ENCODE measurements around the gene FBXL16. TPM values are rescaled to one million over a fixed set of nuclear protein-coding genes. Genes with fewer than 3 reads are reported as not detected.
A peak's percentile ranks its signal among the peaks of the same experiment; 100 is the strongest.

Gene FBXL16
- total and polyA plus RNA-seq, 2 of the 13 experiments (the other 11 are each of a cell fraction or from before 2014, with no cell fraction given) = 0.22 to 2.0 TPM

GRCh38 chr16:680967-681745 lies 24.4 kb downstream of the FBXL16 start (continued):
- TF ChIP-seq, protein P1, sequence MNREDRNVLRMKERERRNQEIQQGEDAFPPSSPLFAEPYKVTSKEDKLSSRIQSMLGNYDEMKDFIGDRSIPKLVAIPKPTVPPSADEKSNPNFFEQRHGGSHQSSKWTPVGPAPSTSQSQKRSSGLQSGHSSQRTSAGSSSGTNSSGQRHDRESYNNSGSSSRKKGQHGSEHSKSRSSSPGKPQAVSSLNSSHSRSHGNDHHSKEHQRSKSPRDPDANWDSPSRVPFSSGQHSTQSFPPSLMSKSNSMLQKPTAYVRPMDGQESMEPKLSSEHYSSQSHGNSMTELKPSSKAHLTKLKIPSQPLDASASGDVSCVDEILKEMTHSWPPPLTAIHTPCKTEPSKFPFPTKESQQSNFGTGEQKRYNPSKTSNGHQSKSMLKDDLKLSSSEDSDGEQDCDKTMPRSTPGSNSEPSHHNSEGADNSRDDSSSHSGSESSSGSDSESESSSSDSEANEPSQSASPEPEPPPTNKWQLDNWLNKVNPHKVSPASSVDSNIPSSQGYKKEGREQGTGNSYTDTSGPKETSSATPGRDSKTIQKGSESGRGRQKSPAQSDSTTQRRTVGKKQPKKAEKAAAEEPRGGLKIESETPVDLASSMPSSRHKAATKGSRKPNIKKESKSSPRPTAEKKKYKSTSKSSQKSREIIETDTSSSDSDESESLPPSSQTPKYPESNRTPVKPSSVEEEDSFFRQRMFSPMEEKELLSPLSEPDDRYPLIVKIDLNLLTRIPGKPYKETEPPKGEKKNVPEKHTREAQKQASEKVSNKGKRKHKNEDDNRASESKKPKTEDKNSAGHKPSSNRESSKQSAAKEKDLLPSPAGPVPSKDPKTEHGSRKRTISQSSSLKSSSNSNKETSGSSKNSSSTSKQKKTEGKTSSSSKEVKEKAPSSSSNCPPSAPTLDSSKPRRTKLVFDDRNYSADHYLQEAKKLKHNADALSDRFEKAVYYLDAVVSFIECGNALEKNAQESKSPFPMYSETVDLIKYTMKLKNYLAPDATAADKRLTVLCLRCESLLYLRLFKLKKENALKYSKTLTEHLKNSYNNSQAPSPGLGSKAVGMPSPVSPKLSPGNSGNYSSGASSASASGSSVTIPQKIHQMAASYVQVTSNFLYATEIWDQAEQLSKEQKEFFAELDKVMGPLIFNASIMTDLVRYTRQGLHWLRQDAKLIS (CRISPR knock-in tag; IDR thresholded peaks at IDR 0.05) = no peak
- TF ChIP-seq ZNF605 (CRISPR knock-in tag; IDR thresholded peaks at IDR 0.05) = no peak
- TF ChIP-seq ZNF557 (CRISPR knock-in tag; IDR thresholded peaks at IDR 0.05) = no peak
- TF ChIP-seq ZNF530 (CRISPR knock-in tag; IDR thresholded peaks at IDR 0.05; ENCODE audit: low read depth) = no peak
- TF ChIP-seq ZNF256 (CRISPR knock-in tag; conservative IDR thresholded peaks at IDR 0.05) = no peak
- TF ChIP-seq ETV5 (CRISPR knock-in tag; IDR thresholded peaks at IDR 0.05; ENCODE audit: borderline replicate concordance) = no peak
- TF ChIP-seq SATB2 (CRISPR knock-in tag; IDR thresholded peaks at IDR 0.05) = no peak
- no peak for TF ChIP-seq ZBTB3 (CRISPR knock-in tag; IDR thresholded peaks at IDR 0.05; ENCODE audit: borderline replicate concordance, low read depth)
- peak; percentile 51; the same call in 1 of the 2 replicates for TF ChIP-seq MYC (CRISPR knock-in tag; IDR thresholded peaks at IDR 0.05; ENCODE audit: borderline replicate concordance)
- TF ChIP-seq ZNF251 (CRISPR knock-in tag; IDR thresholded peaks at IDR 0.05) = no peak
- TF ChIP-seq ZNF619 (CRISPR knock-in tag; IDR thresholded peaks at IDR 0.05) = no peak
- TF ChIP-seq NRL (CRISPR knock-in tag; IDR thresholded peaks at IDR 0.05; ENCODE audit: borderline replicate concordance) = no peak
- TF ChIP-seq PLRG1 (conservative IDR thresholded peaks at IDR 0.05) = no peak
- TF ChIP-seq NBN (conservative IDR thresholded peaks at IDR 0.05) = no peak
- TF ChIP-seq ZNF558 (CRISPR knock-in tag; IDR thresholded peaks at IDR 0.05; ENCODE audit: borderline replicate concordance) = no peak
- no peak for TF ChIP-seq YEATS4 (CRISPR knock-in tag; IDR thresholded peaks at IDR 0.05; ENCODE audit: borderline replicate concordance)
- no peak for TF ChIP-seq BCL6 (CRISPR knock-in tag; IDR thresholded peaks at IDR 0.05)
- TF ChIP-seq ZNF367 (CRISPR knock-in tag; IDR thresholded peaks at IDR 0.05; ENCODE audit: borderline replicate concordance) = no peak
- no peak for TF ChIP-seq ERF (CRISPR knock-in tag; IDR thresholded peaks at IDR 0.05)
- peak; percentile 80 for TF ChIP-seq NFE2L1 (CRISPR knock-in tag; IDR thresholded peaks at IDR 0.05; ENCODE audit: borderline replicate concordance)
- TF ChIP-seq ZNF841 (CRISPR knock-in tag; IDR thresholded peaks at IDR 0.05; ENCODE audit: borderline replicate concordance) = no peak
- no peak for TF ChIP-seq ZNF205 (CRISPR knock-in tag; IDR thresholded peaks at IDR 0.05)
- no peak for TF ChIP-seq JUND (CRISPR knock-in tag; IDR thresholded peaks at IDR 0.05)
- no peak for TF ChIP-seq RELA (CRISPR knock-in tag; IDR thresholded peaks at IDR 0.05)
- TF ChIP-seq, protein P2, sequence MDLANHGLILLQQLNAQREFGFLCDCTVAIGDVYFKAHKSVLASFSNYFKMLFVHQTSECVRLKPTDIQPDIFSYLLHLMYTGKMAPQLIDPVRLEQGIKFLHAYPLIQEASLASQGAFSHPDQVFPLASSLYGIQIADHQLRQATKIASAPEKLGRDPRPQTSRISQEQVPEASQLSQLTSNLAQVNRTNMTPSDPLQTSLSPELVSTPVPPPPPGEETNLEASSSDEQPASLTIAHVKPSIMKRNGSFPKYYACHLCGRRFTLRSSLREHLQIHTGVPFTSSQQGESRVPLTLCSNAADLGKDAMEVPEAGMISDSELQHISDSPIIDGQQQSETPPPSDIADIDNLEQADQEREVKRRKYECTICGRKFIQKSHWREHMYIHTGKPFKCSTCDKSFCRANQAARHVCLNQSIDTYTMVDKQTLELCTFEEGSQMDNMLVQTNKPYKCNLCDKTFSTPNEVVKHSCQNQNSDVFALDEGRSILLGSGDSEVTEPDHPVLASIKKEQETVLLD (CRISPR knock-in tag; IDR thresholded peaks at IDR 0.05; ENCODE audit: low read depth) = no peak
- TF ChIP-seq PTBP1 (IDR thresholded peaks at IDR 0.05; ENCODE audit: low read depth, low read length, poor library complexity, severe bottlenecking) = peak; percentile 28
- TF ChIP-seq POGZ (CRISPR knock-in tag; IDR thresholded peaks at IDR 0.05) = no peak
- TF ChIP-seq KDM3A (CRISPR knock-in tag; IDR thresholded peaks at IDR 0.05; ENCODE audit: low read depth) = no peak
- no peak for TF ChIP-seq ZNF660 (CRISPR knock-in tag; IDR thresholded peaks at IDR 0.05; ENCODE audit: borderline replicate concordance, low read depth)
